K562 (cell line): ENCODE results near the gene CHCHD10. TPM values are rescaled to one million over a fixed set of nuclear protein-coding genes. Genes with fewer than 3 reads are reported as not detected.

Experiments
- ATAC-seq: fragments of 200-7000 bp; cut with Tn5 transposase; 3 replicates; pipeline ENCODE4 v1.9.1; 2020; ENCODE audit warnings: moderate library complexity
- BruUV-seq: library from RNA; stranded (reverse); fragments of 400-500 nt; replicated peaks from 2 replicates; lab custom pipeline; 2021; lab: Mats Ljungman, UMichigan
- CTCF ChIA-PET: fragments of 300-600 bp; formaldehyde crosslinking; extraction: SDS; loops from one replicate; lab custom pipeline; 2021; ENCODE audit warnings: low intra/inter-chr PET ratio; lab: Yijun Ruan, JAX
- POLR2A ChIA-PET: fragments of 300-600, 350-650 bp; sonication (Branson Sonifier 250); formaldehyde crosslinking; extraction: SDS; loops from one replicate; lab custom pipeline; 2021; ENCODE audit warnings: antibody characterized with exemption, inconsistent platforms; lab: Yijun Ruan, JAX
- DNase-seq, 4 experiments: peaks; one replicate each; pipeline versions ENCODE4 v3.0.0 to v3.0.0-alpha.2; 2011 to 2018; ENCODE audit warnings: low spot score in 3 of 4, mixed read lengths in 3 of 4; ENCODE audit errors: extremely low read depth in 1 of 4
- FAIRE-seq: peaks from 2 replicates; lab custom pipeline; 2011; peaks lifted over from hg19 to GRCh38; lab: Jason Lieb, UNC
- H2AFZ ChIP-seq: 2 replicates; pipeline ENCODE4 v1.6.0; 2011; ENCODE audit warnings: low read depth, low read length, control low read depth, inconsistent platforms
- H3K27ac ChIP-seq: fragments of 200-600 bp; 3 replicates; pipeline ENCODE4 v1.8.0; 2011; ENCODE audit warnings: low read depth, mild to moderate bottlenecking, control low read depth, inconsistent platforms, low read length, moderate library complexity, mixed read lengths; ENCODE audit errors: extremely low read depth
- H3K27me3 ChIP-seq, 2 experiments: fragments of 300-600 bp in 1 of 2; 2 replicates in 1 of 2; 3 replicates in 1 of 2; pipeline versions ENCODE4 v1.6.0 to v1.8.0; 2011; ENCODE audit warnings: inconsistent platforms in 2 of 2, low read length in 2 of 2, mild to moderate bottlenecking in 1 of 2, mixed read lengths in 1 of 2, moderate library complexity in 1 of 2; ENCODE audit not compliant: control insufficient read depth in 2 of 2, insufficient read depth in 2 of 2
- H3K36me3 ChIP-seq: fragments of 300-600 bp; 3 replicates; pipeline ENCODE4 v1.8.0; 2011; ENCODE audit warnings: mild to moderate bottlenecking, low read length, inconsistent platforms; ENCODE audit not compliant: control insufficient read depth, insufficient read depth
- H3K4me1 ChIP-seq, 2 experiments: fragments of 200-600 bp in 1 of 2; replicated peaks in 1 of 2; 2 replicates in 1 of 2; 3 replicates in 1 of 2; pipeline versions ENCODE4 v1.5.1 to v1.8.0; 2011; ENCODE audit warnings: inconsistent platforms in 2 of 2, low read length in 2 of 2, mild to moderate bottlenecking in 1 of 2, mixed read lengths in 1 of 2, moderate library complexity in 1 of 2; ENCODE audit not compliant: control insufficient read depth in 2 of 2, insufficient read depth in 2 of 2
- H3K4me2 ChIP-seq: 2 replicates; pipeline ENCODE4 v1.6.1; 2011; ENCODE audit warnings: low read length, control low read depth, inconsistent platforms, mixed read lengths; ENCODE audit not compliant: insufficient read depth
- H3K4me3 ChIP-seq: fragments of 200-600 bp; sonication (generic), shearing (Covaris generic); 2 replicates; pipeline ENCODE4 v1.5.1; 2016; ENCODE audit warnings: control low read depth, inconsistent platforms
- H3K79me2 ChIP-seq: fragments of 200-600 bp; 3 replicates; pipeline ENCODE4 v1.8.0; 2011; ENCODE audit warnings: low read length, inconsistent platforms; ENCODE audit not compliant: control insufficient read depth, insufficient read depth
- H3K9ac ChIP-seq, 2 experiments: 2 replicates each; pipeline versions ENCODE4 v1.6.0 to v1.6.1; 2011; ENCODE audit warnings: low read depth in 2 of 2, low read length in 2 of 2, control low read depth in 1 of 2, inconsistent platforms in 1 of 2, mild to moderate bottlenecking in 1 of 2, mixed read lengths in 1 of 2; ENCODE audit not compliant: insufficient read depth in 1 of 2
- H3K9me1 ChIP-seq: one replicate; pipeline ENCODE4 v1.6.0; 2011; ENCODE audit warnings: inconsistent platforms, mild to moderate bottlenecking, low read length, moderate library complexity; ENCODE audit not compliant: control insufficient read depth, insufficient read depth
- H3K9me3 ChIP-seq: replicated peaks from 2 replicates; pipeline ENCODE4 v1.5.1; 2011; ENCODE audit warnings: low read depth, low read length, inconsistent platforms; ENCODE audit not compliant: control insufficient read depth, insufficient read depth
- H4K20me1 ChIP-seq: replicated peaks from 2 replicates; pipeline ENCODE4 v1.6.1; 2011; ENCODE audit warnings: low read length, inconsistent platforms, mixed read lengths; ENCODE audit not compliant: control insufficient read depth, insufficient read depth
- BCL6 ChIP-seq: fragments of 250-450 bp; sonication (Bioruptor Pico); IDR thresholded peaks from 2 replicates; pipeline ENCODE4 v1.4.0; 2020
- CBX5 ChIP-seq: IDR thresholded peaks from 2 replicates; pipeline ENCODE4 v1.6.1; 2014; ENCODE audit warnings: low read depth, borderline replicate concordance
- KHSRP ChIP-seq: fragments of 450-650 bp; IDR thresholded peaks from 2 replicates; pipeline ENCODE4 v1.6.1; 2017
- LEF1 ChIP-seq: fragments of 450-650 bp; IDR thresholded peaks from 2 replicates; pipeline ENCODE4 v1.6.1; 2016; ENCODE audit warnings: mild to moderate bottlenecking
- PBX2 ChIP-seq, 2 experiments: IDR thresholded peaks in 1 of 2; conservative IDR thresholded peaks in 1 of 2; 2 replicates each; pipeline ENCODE4 v1.6.1; 2016; ENCODE audit warnings: low read depth in 2 of 2, mild to moderate bottlenecking in 1 of 2, missing compliant biosample characterization in 1 of 2, missing genetic modification characterization in 1 of 2, moderate library complexity in 1 of 2
- RFX5 ChIP-seq: IDR thresholded peaks from 2 replicates; pipeline ENCODE4 v1.6.1; 2011; ENCODE audit warnings: low read depth, mild to moderate bottlenecking, improper control_type of control experiment, low read length
- SMARCA5 ChIP-seq: fragments of 450-650 bp; IDR thresholded peaks from 2 replicates; pipeline ENCODE4 v1.6.1; 2016
- SOX6 ChIP-seq: fragments of 450-650 bp; IDR thresholded peaks from 2 replicates; pipeline ENCODE4 v1.6.1; 2014; ENCODE audit warnings: mild to moderate bottlenecking
- ZNF764 ChIP-seq: fragments of 250-450 bp; sonication (Bioruptor Pico); IDR thresholded peaks from 2 replicates; pipeline ENCODE4 v1.4.0; 2020; ENCODE audit warnings: low read depth, mild to moderate bottlenecking, moderate library complexity
- ZSCAN29 ChIP-seq: fragments of 450-650 bp; IDR thresholded peaks from 2 replicates; pipeline ENCODE4 v1.6.1; 2017
- WGBS: fragments of 100-300 bp; shearing (Covaris generic); methylation state at CpG from one replicate; pipeline ENCODE4 v1.1.6; 2016; ENCODE audit warnings: low coverage, mixed read lengths; ENCODE audit not compliant: insufficient coverage; ENCODE audit errors: missing lambda C conversion rate; 5-methylcytosine and 5-hydroxymethylcytosine counted together
- in situ Hi-C: fragments of 300-500 bp; cut with MboI; formaldehyde crosslinking; loops from 4 replicates; pipeline ENCODE4 v1.15.0; 2018; ENCODE audit warnings: inconsistent platforms, mixed read lengths
- intact Hi-C: fragments of 100-400 bp; cut with micrococcal nuclease; formaldehyde crosslinking; loops from 2 replicates; pipeline ENCODE4 v1.14.2; 2022
- polyA plus RNA-seq, 8 experiments: library from polyadenylated mRNA; depleted of rRNA in 4 of 8; stranded (reverse) in 5 of 8; unstranded in 3 of 8; fragments of >200 nt; fragmentation: Nextera tagmentation in 2 of 8; fragmentation: Illumina TruSeq in 1 of 8; extraction: Ambion mirVana in 2 of 8; extraction: Trizol in 1 of 8; gene quantifications; 2 replicates each; pipeline versions ENCODE4 v1.2.1 to v1.2.3, GENCODE V29; 2011 to 2014; ENCODE audit warnings: inconsistent platforms in 1 of 8, missing spikeins in 1 of 8
- total RNA-seq, 7 experiments: library from RNA; depleted of rRNA in 6 of 7; stranded (reverse); fragments of >200 nt in 6 of 7; fragmentation: Illumina TruSeq in 2 of 7; extraction: Trizol in 2 of 7; gene quantifications; 2 replicates each; pipeline versions ENCODE4 v1.2.1 to v1.2.3, GENCODE V29; 2011 to 2021; ENCODE audit warnings: low replicate concordance in 1 of 7
- TF ChIP-seq, protein P1 (sequence below): fragments of 450-650 bp; IDR thresholded peaks from 2 replicates; pipeline ENCODE4 v1.6.1; 2016; ENCODE audit warnings: low read depth

CHCHD10 gene
- total and polyA plus RNA-seq, 9 of the 15 experiments (the other 6 are each of a cell fraction or from before 2014, with no cell fraction given): 15.2 to 292 (median 102) TPM

DNA sequence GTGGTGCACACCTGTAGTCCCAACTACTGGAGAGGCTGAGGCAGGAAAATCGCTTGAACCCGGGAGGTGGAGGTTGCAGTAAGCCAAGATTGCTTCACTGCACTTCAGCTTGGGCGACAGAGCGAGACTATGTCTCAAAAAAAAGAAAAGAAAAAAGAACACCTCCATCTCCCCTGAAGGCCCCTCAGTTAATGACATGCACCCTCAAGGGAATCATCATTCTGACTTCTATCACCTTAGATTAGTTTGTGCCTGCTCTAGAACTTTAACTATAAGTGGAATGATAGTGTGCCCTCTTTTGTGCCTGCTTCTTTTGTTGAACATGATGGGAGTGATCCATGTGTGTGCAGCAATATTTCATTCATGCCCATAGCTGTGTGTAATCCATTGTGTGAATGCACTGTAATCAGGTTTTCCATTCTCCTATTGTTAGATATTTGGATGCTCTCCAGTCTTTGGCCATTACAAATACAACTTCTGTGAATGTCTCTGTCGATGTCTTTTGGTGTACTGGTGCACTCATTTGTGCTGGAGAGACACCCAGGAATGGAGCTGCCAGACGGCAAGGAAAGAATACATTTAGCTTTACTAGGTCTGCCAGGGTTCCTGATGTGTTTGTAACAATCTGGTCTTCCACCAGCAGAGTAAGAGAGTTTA is 12.7 kb downstream of the CHCHD10 start:
- DNase-seq: no peak
- no peak overlapping the region for H3K9ac ChIP-seq
- H3K4me1 ChIP-seq: peaks cover 4 to 21% of the 10 kb centered on the region in 2 experiments; a peak in 4 of 5 replicates
- H2AFZ ChIP-seq: no peak overlapping the region
- WGBS: 29% methylated on average over 4 of the region's 6 CpGs
- no peak for ATAC-seq
- CTCF ChIA-PET: no interaction called here
- H3K9me3 ChIP-seq: no peaks in the 10 kb centered on the region
- BruUV-seq: no TSS peak
- POLR2A ChIA-PET: interaction anchor here (0.7 kb wide), 1 partner anchor 9 kb away, joined by 3 read pairs; no protein-coding TSS in a partner anchor
- TF ChIP-seq RFX5 (no peak), PBX2 (CRISPR knock-in tag; IDR thresholded peaks at IDR 0.05; ENCODE audit: low read depth) (no peak), PBX2 (tag; conservative IDR thresholded peaks at IDR 0.05; ENCODE audit: low read depth) (no peak), ZNF764 (CRISPR knock-in tag) (no peak), BCL6 (CRISPR knock-in tag) (no peak), KHSRP (no peak), ZSCAN29 (no peak), SOX6 (no peak), SMARCA5 (no peak), LEF1 (no peak), CBX5 (no peak)
- TF ChIP-seq, protein P1, sequence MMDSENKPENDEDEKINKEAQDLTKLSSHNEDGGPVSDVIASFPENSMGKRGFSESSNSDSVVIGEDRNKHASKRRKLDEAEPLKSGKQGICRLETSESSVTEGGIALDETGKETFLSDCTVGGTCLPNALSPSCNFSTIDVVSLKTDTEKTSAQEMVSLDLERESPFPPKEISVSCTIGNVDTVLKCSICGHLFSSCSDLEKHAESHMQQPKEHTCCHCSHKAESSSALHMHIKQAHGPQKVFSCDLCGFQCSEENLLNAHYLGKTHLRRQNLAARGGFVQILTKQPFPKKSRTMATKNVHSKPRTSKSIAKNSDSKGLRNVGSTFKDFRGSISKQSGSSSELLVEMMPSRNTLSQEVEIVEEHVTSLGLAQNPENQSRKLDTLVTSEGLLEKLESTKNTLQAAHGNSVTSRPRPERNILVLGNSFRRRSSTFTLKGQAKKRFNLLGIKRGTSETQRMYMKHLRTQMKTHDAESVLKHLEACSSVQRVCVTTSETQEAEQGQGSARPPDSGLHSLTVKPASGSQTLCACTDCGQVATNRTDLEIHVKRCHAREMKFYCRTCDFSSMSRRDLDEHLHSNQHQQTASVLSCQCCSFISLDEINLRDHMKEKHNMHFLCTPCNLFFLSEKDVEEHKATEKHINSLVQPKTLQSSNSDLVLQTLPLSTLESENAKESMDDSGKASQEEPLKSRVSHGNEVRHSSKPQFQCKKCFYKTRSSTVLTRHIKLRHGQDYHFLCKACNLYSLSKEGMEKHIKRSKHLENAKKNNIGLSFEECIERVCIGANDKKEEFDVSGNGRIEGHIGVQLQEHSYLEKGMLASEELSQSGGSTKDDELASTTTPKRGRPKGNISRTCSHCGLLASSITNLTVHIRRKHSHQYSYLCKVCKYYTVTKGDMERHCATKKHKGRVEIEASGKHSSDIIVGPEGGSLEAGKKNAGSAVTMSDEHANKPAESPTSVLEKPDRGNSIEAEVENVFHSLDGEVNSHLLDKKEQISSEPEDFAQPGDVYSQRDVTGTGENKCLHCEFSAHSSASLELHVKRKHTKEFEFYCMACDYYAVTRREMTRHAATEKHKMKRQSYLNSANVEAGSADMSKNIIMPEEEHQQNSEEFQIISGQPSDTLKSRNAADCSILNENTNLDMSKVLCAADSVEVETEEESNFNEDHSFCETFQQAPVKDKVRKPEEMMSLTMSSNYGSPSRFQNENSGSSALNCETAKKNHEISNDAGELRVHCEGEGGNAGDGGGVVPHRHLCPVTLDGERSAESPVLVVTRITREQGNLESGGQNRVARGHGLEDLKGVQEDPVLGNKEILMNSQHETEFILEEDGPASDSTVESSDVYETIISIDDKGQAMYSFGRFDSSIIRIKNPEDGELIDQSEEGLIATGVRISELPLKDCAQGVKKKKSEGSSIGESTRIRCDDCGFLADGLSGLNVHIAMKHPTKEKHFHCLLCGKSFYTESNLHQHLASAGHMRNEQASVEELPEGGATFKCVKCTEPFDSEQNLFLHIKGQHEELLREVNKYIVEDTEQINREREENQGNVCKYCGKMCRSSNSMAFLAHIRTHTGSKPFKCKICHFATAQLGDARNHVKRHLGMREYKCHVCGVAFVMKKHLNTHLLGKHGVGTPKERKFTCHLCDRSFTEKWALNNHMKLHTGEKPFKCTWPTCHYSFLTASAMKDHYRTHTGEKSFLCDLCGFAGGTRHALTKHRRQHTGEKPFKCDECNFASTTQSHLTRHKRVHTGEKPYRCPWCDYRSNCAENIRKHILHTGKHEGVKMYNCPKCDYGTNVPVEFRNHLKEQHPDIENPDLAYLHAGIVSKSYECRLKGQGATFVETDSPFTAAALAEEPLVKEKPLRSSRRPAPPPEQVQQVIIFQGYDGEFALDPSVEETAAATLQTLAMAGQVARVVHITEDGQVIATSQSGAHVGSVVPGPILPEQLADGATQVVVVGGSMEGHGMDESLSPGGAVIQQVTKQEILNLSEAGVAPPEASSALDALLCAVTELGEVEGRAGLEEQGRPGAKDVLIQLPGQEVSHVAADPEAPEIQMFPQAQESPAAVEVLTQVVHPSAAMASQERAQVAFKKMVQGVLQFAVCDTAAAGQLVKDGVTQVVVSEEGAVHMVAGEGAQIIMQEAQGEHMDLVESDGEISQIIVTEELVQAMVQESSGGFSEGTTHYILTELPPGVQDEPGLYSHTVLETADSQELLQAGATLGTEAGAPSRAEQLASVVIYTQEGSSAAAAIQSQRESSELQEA: no peak
- H3K9me1 ChIP-seq: no peaks in the 10 kb centered on the region
- no peak for FAIRE-seq
- H4K20me1 ChIP-seq: no peaks in the 10 kb centered on the region
- peaks cover 6% of the 10 kb centered on the region; the same call in 2 of the 3 replicates for H3K79me2 ChIP-seq
- no peaks in the 10 kb centered on the region for H3K27me3 ChIP-seq
- in situ Hi-C loops (no loop called here), intact Hi-C loops (no loop called here)
- H3K4me3 ChIP-seq: no peak overlapping the region
- no peak overlapping the region for H3K4me2 ChIP-seq
- no peak overlapping the region for H3K27ac ChIP-seq
- H3K36me3 ChIP-seq: no peaks in the 10 kb centered on the region
